GM18505 (cell line): ENCODE data around the gene COG5.

ENCODE experiments used
- ATAC-seq: cut with Tn5 transposase; IDR thresholded peaks from one replicate; pipeline ENCODE4 v1.9.1; 2021; ENCODE audit not compliant: unreplicated experiment
- POLR2A ChIP-seq: IDR thresholded peaks from 4 replicates; pipeline ENCODE4 v1.6.1; 2011; ENCODE audit warnings: borderline replicate concordance; ENCODE audit not compliant: insufficient read depth, insufficient read length; ENCODE audit errors: extremely low read depth

Gene COG5

GRCh38 chr7:107322015-107322414, 241.7 kb downstream of the COG5 start:
- ATAC-seq: no peak
- TF ChIP-seq POLR2A: no peak

- ATAC-seq: no peak
- TF ChIP-seq POLR2A: no peak
Measured at GRCh38 chr7:107321611-107322010, 242.1 kb downstream of the COG5 start.

GRCh38 chr7:107319724-107320228, 243.9 kb downstream of the COG5 start:
- no peak for ATAC-seq
- no peak for TF ChIP-seq POLR2A

- no peak for ATAC-seq
- no peak for TF ChIP-seq POLR2A
Measured at GRCh38 chr7:107318523-107319160, 245.1 kb downstream of the COG5 start.

- no peak for ATAC-seq
- no peak for TF ChIP-seq POLR2A
Measured at GRCh38 chr7:107315716-107316220, 248.0 kb downstream of the COG5 start.

GRCh38 chr7:107313355-107313754, 250.4 kb downstream of the COG5 start:
- ATAC-seq: no peak
- TF ChIP-seq POLR2A: no peak

GRCh38 chr7:107312418-107312817, 251.3 kb downstream of the COG5 start:
- no peak for ATAC-seq

GRCh38 chr7:107309296-107309695, 254.4 kb downstream of the COG5 start:
- TF ChIP-seq POLR2A: no peak
- ATAC-seq: no peak

More at GRCh38 chr7:107312418-107312817, 251.3 kb downstream of the COG5 start:
- no peak for TF ChIP-seq POLR2A

- no peak for ATAC-seq
- TF ChIP-seq POLR2A: no peak
Measured at GRCh38 chr7:107304636-107305035, 259.1 kb downstream of the COG5 start.

- no peak for TF ChIP-seq POLR2A
- ATAC-seq: no peak
Measured at GRCh38 chr7:107304063-107304462, 259.7 kb downstream of the COG5 start.

- no peak for TF ChIP-seq POLR2A
- no peak for ATAC-seq
Measured at GRCh38 chr7:107302250-107302847, 261.4 kb downstream of the COG5 start.

GRCh38 chr7:107294182-107294581, 269.5 kb downstream of the COG5 start:
- TF ChIP-seq POLR2A: no peak
- ATAC-seq: no peak

GRCh38 chr7:107292591-107292990, 271.1 kb downstream of the COG5 start:
- no peak for TF ChIP-seq POLR2A
- no peak for ATAC-seq

- ATAC-seq: no peak
Measured at GRCh38 chr7:107291434-107291833, 272.3 kb downstream of the COG5 start.

GRCh38 chr7:107286751-107287621, 276.7 kb downstream of the COG5 start:
- no peak for ATAC-seq

More at GRCh38 chr7:107291434-107291833, 272.3 kb downstream of the COG5 start:
- TF ChIP-seq POLR2A: no peak

More at GRCh38 chr7:107286751-107287621, 276.7 kb downstream of the COG5 start:
- no peak for TF ChIP-seq POLR2A
